Articular chondrocyte of knee joint (primary cell): ENCODE measurements around the gene GPATCH1. TPM values are rescaled to one million over a fixed set of nuclear protein-coding genes. Genes with fewer than 3 reads are reported as not detected.

ENCODE experiments used
- small RNA-seq: library from RNA; depleted of rRNA; stranded (forward); fragments of <200 nt; gene quantifications from one replicate; pipeline ENCODE3, GENCODE V24; 2012
- total RNA-seq: library from RNA; depleted of rRNA; stranded (reverse); fragments of >200 nt; gene quantifications from 2 replicates; pipeline ENCODE4 v1.2.3, GENCODE V29; 2012

The GPATCH1 gene
- 8.6 and 9.5 TPM in 2 replicates for total RNA-seq

DNA sequence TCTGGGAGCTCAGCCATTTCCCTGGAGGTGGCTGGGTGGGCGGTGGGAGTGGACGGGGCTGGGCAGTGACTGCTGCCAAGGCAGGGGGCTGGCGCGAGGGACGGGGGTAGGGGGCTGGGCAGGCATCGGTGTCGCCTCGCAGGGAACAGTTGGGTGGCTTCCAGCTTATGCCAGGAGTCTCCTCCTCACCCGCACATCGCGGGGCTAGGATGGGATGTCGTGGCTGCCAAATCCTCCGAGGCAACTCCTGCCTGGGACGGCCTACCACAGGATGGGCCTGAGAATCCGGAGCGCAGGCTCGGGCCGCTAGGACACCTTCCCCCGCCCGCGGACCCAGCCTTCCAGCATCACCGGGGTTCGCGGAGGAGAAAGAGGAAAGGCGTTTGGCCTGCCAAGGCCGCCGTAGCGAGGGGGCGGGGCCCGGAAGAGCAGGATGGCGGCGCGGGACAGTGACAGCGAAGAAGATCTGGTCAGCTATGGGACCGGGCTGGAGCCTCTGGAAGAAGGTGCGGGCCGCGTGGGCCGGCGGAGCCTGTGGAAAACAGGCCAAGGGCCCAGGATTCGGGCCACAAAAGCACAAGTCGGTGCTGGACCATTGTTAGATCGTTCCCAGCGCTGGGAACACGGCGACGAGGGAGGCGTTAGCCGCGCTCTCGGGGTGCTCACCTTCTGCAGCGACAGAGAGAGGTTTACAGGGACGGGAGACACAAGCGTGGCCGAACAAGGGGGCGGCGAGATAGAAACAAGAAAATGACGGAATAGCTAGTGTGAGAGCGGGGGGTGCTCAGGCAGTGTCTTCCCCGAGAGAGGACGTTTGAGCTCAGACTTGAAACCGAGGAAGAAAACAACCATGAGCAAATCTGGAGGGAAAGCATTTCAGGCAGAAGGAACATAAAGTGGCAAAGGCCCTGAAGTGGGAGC is at the start of gene GPATCH1:
Gene GPATCH1 (plus strand): TSS at position 421 of the 921 bp plus-strand sequence. CDS start 13 bp downstream, at position 434.

DNA sequence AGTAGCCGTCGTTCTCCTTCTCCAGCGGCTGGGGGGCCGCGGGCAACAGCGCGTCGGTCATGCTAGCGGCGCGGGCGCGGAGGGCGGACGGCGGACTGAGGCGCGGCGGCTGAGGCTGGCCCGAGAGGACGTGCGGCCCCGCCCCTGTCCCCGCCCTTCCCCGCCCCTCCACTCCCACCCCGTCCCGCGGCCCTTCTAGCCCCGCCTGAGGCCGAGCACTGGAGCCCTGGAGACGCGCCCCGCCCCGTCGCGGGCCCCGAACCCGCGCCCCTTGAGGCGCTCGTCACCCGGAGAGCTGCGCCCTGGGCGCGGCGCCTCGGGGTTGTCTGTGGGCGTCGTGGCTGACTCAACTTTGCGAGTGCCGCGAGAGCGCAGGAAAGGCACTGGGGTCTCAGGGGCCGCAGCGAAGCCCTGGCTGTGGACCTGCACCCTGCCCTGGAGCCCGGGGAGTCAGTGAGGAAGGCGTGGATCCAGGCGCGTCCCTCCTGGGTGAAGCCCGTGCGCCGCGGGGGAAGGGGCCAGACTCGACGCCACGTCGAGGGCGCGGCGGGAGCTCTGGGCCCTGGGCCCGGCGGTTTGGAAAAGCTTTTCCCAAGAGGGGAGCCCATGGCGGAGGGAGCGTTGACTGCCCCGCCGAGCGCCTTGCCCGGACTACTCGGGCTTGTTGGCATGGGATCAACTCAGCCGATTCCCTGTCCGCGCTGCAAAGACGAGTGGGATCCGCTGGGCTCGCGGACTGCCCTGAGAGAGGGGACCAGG is 16.0 kb upstream of the GPATCH1 start, which contains the start of gene RHPN2:
Gene RHPN2 (minus strand): TSS at position 97 of the 759 bp plus-strand sequence. CDS start 36 bp downstream, at position 61.

DNA sequence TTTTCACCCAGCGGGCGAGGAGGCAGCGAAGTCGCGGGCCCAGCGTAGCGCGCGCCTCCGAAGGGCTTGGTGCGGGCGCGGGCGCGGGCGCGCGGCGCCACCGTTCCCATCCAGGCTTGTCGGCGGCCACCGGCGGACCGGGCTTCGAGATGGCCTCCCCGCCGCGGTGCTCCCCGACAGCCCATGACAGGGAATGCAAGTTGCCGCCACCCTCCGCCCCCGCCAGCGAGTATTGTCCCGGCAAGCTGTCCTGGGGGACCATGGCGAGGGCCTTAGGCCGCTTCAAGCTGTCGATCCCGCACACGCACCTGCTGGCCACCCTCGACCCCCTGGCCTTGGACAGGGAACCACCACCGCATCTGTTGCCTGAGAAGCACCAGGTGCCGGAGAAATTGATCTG is 51.0 kb downstream of the GPATCH1 start, which contains the start of gene WDR88:
Gene WDR88 (plus strand): TSS at position 94 of the 400 bp plus-strand sequence. CDS start 56 bp downstream, at position 150.

Small RNAs within 50 kb of the gene (small RNA-seq; reads per million reads assigned to genes)
- gene AC008521.1 (not detected), gene AC008521.2 (not detected)

Other genes starting within 250 kb of the GPATCH1 start
- 0.26 and 0.32 TPM in 2 replicates for gene SLC7A9, start 211.4 kb upstream of the GPATCH1 start, total RNA-seq
- 20.0 and 20.8 TPM in 2 replicates for gene CEP89, start 109.2 kb upstream of the GPATCH1 start, total RNA-seq
- gene FAAP24, start 108.9 kb upstream of the GPATCH1 start, total RNA-seq, result 4.2 and 4.4 TPM in 2 replicates
- 0.78 and 0.86 TPM in 2 replicates for gene RHPN2, start 16.3 kb upstream of the GPATCH1 start, total RNA-seq
- gene WDR88, start 50.9 kb downstream of the GPATCH1 start, total RNA-seq, result not detected in 2 replicates
- gene LRP3, start 113.1 kb downstream of the GPATCH1 start, total RNA-seq, result 30.6 and 31.0 TPM in 2 replicates
- gene SLC7A10, start 144.7 kb downstream of the GPATCH1 start, total RNA-seq, result not detected in 2 replicates
- 0.86 and 1.7 TPM in 2 replicates for gene CEBPA, start 221.4 kb downstream of the GPATCH1 start, total RNA-seq